Adipocyte (in vitro differentiated cells): ENCODE data around the gene ORM1.

Source experiments
- DNase-seq: peaks from one replicate; pipeline ENCODE4 v3.0.0-alpha.2; 2015; ENCODE audit warnings: low read depth
- H3K27me3 ChIP-seq: replicated peaks from 2 replicates; pipeline ENCODE4 v1.7.0; 2013; ENCODE audit warnings: mild to moderate bottlenecking, low read length, moderate library complexity; ENCODE audit not compliant: control insufficient read depth, insufficient read depth
- H3K36me3 ChIP-seq: 2 replicates; pipeline ENCODE4 v1.7.0; 2013; ENCODE audit warnings: low read length, mild to moderate bottlenecking, moderate library complexity; ENCODE audit not compliant: control insufficient read depth, insufficient read depth, severe bottlenecking
- H3K4me1 ChIP-seq: 2 replicates; pipeline ENCODE4 v1.7.0; 2013; ENCODE audit warnings: mild to moderate bottlenecking, low read length, moderate library complexity; ENCODE audit not compliant: control insufficient read depth, insufficient read depth
- H3K4me3 ChIP-seq: 2 replicates; pipeline ENCODE4 v1.7.0; 2013; ENCODE audit warnings: mild to moderate bottlenecking, low read length, moderate library complexity
- H3K9ac ChIP-seq: 2 replicates; pipeline ENCODE4 v1.7.0; 2013; ENCODE audit warnings: mild to moderate bottlenecking, low read length, moderate library complexity
- H3K9me3 ChIP-seq: 2 replicates; pipeline ENCODE4 v1.7.0; 2013; ENCODE audit warnings: mild to moderate bottlenecking, low read length, moderate library complexity; ENCODE audit not compliant: control insufficient read depth

ORM1 gene

GRCh38 chr9:114342755-114343440 is 20.0 kb downstream of the ORM1 start:
- no peak overlapping the region for H3K4me3 ChIP-seq
- peaks cover 4% of the 10 kb centered on the region for H3K4me1 ChIP-seq
- H3K9me3 ChIP-seq, result no peaks in the 10 kb centered on the region
- H3K36me3 ChIP-seq, result peaks cover 97% of the 10 kb centered on the region
- no peak for DNase-seq
- H3K27me3 ChIP-seq, result no peaks in the 10 kb centered on the region
- no peak overlapping the region for H3K9ac ChIP-seq

GRCh38 chr9:114343471-114344187 is 20.7 kb downstream of the ORM1 start:
- no peaks in the 10 kb centered on the region for H3K27me3 ChIP-seq
- H3K9me3 ChIP-seq, result no peaks in the 10 kb centered on the region
- H3K9ac ChIP-seq, result no peak overlapping the region
- H3K4me3 ChIP-seq, result no peak overlapping the region
- DNase-seq, result no peak
- H3K36me3 ChIP-seq, result peaks cover 97% of the 10 kb centered on the region
- H3K4me1 ChIP-seq, result peaks cover 9% of the 10 kb centered on the region

GRCh38 chr9:114344188-114344566 is 21.3 kb downstream of the ORM1 start:
- H3K36me3 ChIP-seq, result peaks cover 94% of the 10 kb centered on the region
- H3K27me3 ChIP-seq, result no peaks in the 10 kb centered on the region

GRCh38 chr9:114344692-114345091 is 21.8 kb downstream of the ORM1 start:
- Histone ChIP-seq H3K9me3 (no peaks in the 10 kb centered on the region), H3K4me1 (peaks cover 14% of the 10 kb centered on the region), H3K4me3 (no peak overlapping the region), H3K9ac (no peak overlapping the region), H3K27me3 (no peaks in the 10 kb centered on the region), H3K36me3 (peaks cover 92% of the 10 kb centered on the region)
- DNase-seq, result no peak

More at GRCh38 chr9:114344188-114344566, 21.3 kb downstream of the ORM1 start:
- Histone ChIP-seq H3K4me3 (no peak overlapping the region), H3K9ac (no peak overlapping the region), H3K4me1 (peaks cover 12% of the 10 kb centered on the region), H3K9me3 (no peaks in the 10 kb centered on the region)
- DNase-seq, result no peak

- Histone ChIP-seq H3K9me3 (no peaks in the 10 kb centered on the region), H3K36me3 (peaks cover 92% of the 10 kb centered on the region)
- no peak for DNase-seq
Measured at GRCh38 chr9:114345493-114346065, 22.7 kb downstream of the ORM1 start.

GRCh38 chr9:114346146-114346545 is 23.2 kb downstream of the ORM1 start:
- Histone ChIP-seq H3K36me3 (peaks cover 92% of the 10 kb centered on the region), H3K9me3 (no peaks in the 10 kb centered on the region), H3K4me1 (peaks cover 24% of the 10 kb centered on the region), H3K27me3 (no peaks in the 10 kb centered on the region), H3K4me3 (no peak overlapping the region), H3K9ac (no peak overlapping the region)
- DNase-seq, result no peak

More at GRCh38 chr9:114345493-114346065, 22.7 kb downstream of the ORM1 start:
- no peak overlapping the region for H3K9ac ChIP-seq
- H3K4me1 ChIP-seq, result peaks cover 23% of the 10 kb centered on the region
- no peak overlapping the region for H3K4me3 ChIP-seq
- no peaks in the 10 kb centered on the region for H3K27me3 ChIP-seq

GRCh38 chr9:114347675-114348074 is 24.8 kb downstream of the ORM1 start:
- Histone ChIP-seq H3K9ac (no peak overlapping the region), H3K27me3 (no peaks in the 10 kb centered on the region), H3K4me1 (peaks cover 34% of the 10 kb centered on the region), H3K4me3 (no peak overlapping the region), H3K36me3 (peaks cover 93% of the 10 kb centered on the region), H3K9me3 (no peaks in the 10 kb centered on the region)
- DNase-seq, result no peak

- Histone ChIP-seq H3K27me3 (no peaks in the 10 kb centered on the region), H3K4me1 (peaks cover 41% of the 10 kb centered on the region), H3K36me3 (peaks cover 93% of the 10 kb centered on the region), H3K9ac (peak overlapping the region; percentile 12), H3K4me3 (no peak overlapping the region), H3K9me3 (no peaks in the 10 kb centered on the region)
- DNase-seq, result no peak
Measured at GRCh38 chr9:114348261-114348905, 25.5 kb downstream of the ORM1 start.

GRCh38 chr9:114348906-114349482 is 26.1 kb downstream of the ORM1 start:
- H3K9ac ChIP-seq, result peak overlapping the region; percentile 12
- peaks cover 43% of the 10 kb centered on the region for H3K4me1 ChIP-seq
- H3K9me3 ChIP-seq, result no peaks in the 10 kb centered on the region
- H3K27me3 ChIP-seq, result no peaks in the 10 kb centered on the region
- H3K4me3 ChIP-seq, result no peak overlapping the region
- peaks cover 93% of the 10 kb centered on the region for H3K36me3 ChIP-seq
- peak; percentile 92 for DNase-seq

GRCh38 chr9:114349713-114350480 is 27.0 kb downstream of the ORM1 start:
- Histone ChIP-seq H3K9ac (peak overlapping the region; percentile 11), H3K36me3 (peaks cover 90% of the 10 kb centered on the region), H3K27me3 (no peaks in the 10 kb centered on the region), H3K9me3 (no peaks in the 10 kb centered on the region), H3K4me1 (peaks cover 43% of the 10 kb centered on the region), H3K4me3 (no peak overlapping the region)
- no peak for DNase-seq
